ENCODE results near the gene EEA1. TPM values are rescaled to one million over a fixed set of nuclear protein-coding genes. Genes with fewer than 3 reads are reported as not detected.

The EEA1 gene
- total and polyA plus RNA-seq, 2 of the 4 experiments (the other 2 are of a cell fraction): 4.6 to 12.5 TPM

- H3K4me2 ChIP-seq (ENCODE audit: low read depth, low read length): no peak overlapping the region
- CTCF ChIA-PET: interaction anchor here (1.7 kb wide), 1 partner anchor 12 kb away, joined by 8 read pairs; no protein-coding TSS in a partner anchor
- no peak overlapping the region for H3K27ac ChIP-seq (ENCODE audit: insufficient read depth, low read length)
- no peaks in the 10 kb centered on the region for H3K9me1 ChIP-seq (ENCODE audit: insufficient read depth, low read length)
- no peak overlapping the region for H2BK5ac ChIP-seq (ENCODE audit: low read depth, low read length, poor library complexity, severe bottlenecking)
- no peaks in the 10 kb centered on the region for H3K4me1 ChIP-seq (ENCODE audit: control insufficient read depth, insufficient read depth, low read length)
- no peak overlapping the region for H3K9ac ChIP-seq (ENCODE audit: low read depth, low read length)
- no TSS peak for BruUV-seq (replicated peaks)
- H4K91ac ChIP-seq (ENCODE audit: insufficient read depth, low read depth, low read length): no peak overlapping the region
- no peak overlapping the region for H2AK5ac ChIP-seq (ENCODE audit: low read depth, low read length)
- H3K23ac ChIP-seq (ENCODE audit: low read depth, low read length): no peak overlapping the region
- H2BK15ac ChIP-seq (ENCODE audit: low read depth, low read length): no peak overlapping the region
- peaks cover 0 to 5% of the 10 kb centered on the region in 2 experiments; a peak in 1 of 4 replicates for H3K79me1 ChIP-seq (ENCODE audit: low read depth in 1 of 2, low read length in 2 of 2)
- in situ Hi-C loops (cut with MboI; ENCODE audit: low sequenced_read_pairs): loop anchor here (25.0 kb wide), 1 partner anchor 616 kb away; no protein-coding TSS in a partner anchor
- dilution Hi-C loops (cut with HindIII; ENCODE audit: low sequenced_read_pairs, unreplicated experiment): no loop called here
- no peak overlapping the region for H3K4ac ChIP-seq (ENCODE audit: low read depth, low read length)
- intact Hi-C loops (cut with micrococcal nuclease): no loop called here
- no peak overlapping the region for H2AFZ ChIP-seq (replicated peaks; ENCODE audit: low read length, poor library complexity)
- POLR2A ChIA-PET (ENCODE audit: unreplicated experiment): no interaction called here
- no peak overlapping the region for H3K4me3 ChIP-seq (ENCODE audit: insufficient read depth, low read depth, low read length)
- H2BK20ac ChIP-seq (ENCODE audit: low read depth, low read length): no peak overlapping the region
- H4K8ac ChIP-seq (ENCODE audit: low read depth in 2 of 2, low read length in 2 of 2): no peak overlapping the region
- H3K56ac ChIP-seq (ENCODE audit: extremely low read depth, insufficient read depth, low read length): no peak overlapping the region
- no peak overlapping the region for H4K5ac ChIP-seq (ENCODE audit: low read depth, low read length)
- H2AK9ac ChIP-seq (replicated peaks; ENCODE audit: low read depth, low read length, poor library complexity): no peak overlapping the region
- H3K14ac ChIP-seq (replicated peaks; ENCODE audit: low read depth, low read length): no peak overlapping the region
- no peaks in the 10 kb centered on the region for H3K27me3 ChIP-seq (ENCODE audit: control insufficient read depth, insufficient read depth, low read length)
- H3K36me3 ChIP-seq (ENCODE audit: control insufficient read depth, insufficient read depth, low read length): peaks cover 2% of the 10 kb centered on the region
- H3K9me3 ChIP-seq (ENCODE audit: control insufficient read depth, insufficient read depth, low read length): no peaks in the 10 kb centered on the region
- peak; percentile 71 for ATAC-seq (ENCODE audit: low read depth)
- no peak overlapping the region for H2BK120ac ChIP-seq (ENCODE audit: low read depth, low read length)
- DNase-seq: peak; percentile 73
- no peaks in the 10 kb centered on the region for H4K20me1 ChIP-seq (ENCODE audit: insufficient read depth, low read length)
- TF ChIP-seq RFX5 (IDR thresholded peaks at IDR 0.05; ENCODE audit: low read depth, low read length): no peak
- 0 out of 2 replicates have a peak, but pooled peaks have one; percentile 27 for TF ChIP-seq FOS (IDR thresholded peaks at IDR 0.05; ENCODE audit: low read depth, low read length)
- H3K18ac ChIP-seq (ENCODE audit: low read depth, low read length): no peak overlapping the region
Measured at GRCh38 chr12:92796650-92797049, 132.4 kb downstream of the EEA1 start.
